Osteocyte (in vitro differentiated cells): ENCODE data around the gene PTPRN2. TPM values are rescaled to one million over a fixed set of nuclear protein-coding genes. Genes with fewer than 3 reads are reported as not detected.

Experiments
- DNase-seq: peaks from one replicate; pipeline ENCODE4 v3.0.0; 2021; ENCODE audit warnings: mixed read lengths; ENCODE audit not compliant: unreplicated experiment; ENCODE audit errors: extremely low spot score
- H3K27ac Mint-ChIP-seq: one replicate; pipeline ENCODE4 v1.8.0; 2021; ENCODE audit warnings: mild to moderate bottlenecking, mixed read lengths; ENCODE audit not compliant: unreplicated experiment
- H3K27me3 Mint-ChIP-seq: one replicate; pipeline ENCODE4 v1.8.0; 2021; ENCODE audit warnings: mixed read lengths; ENCODE audit not compliant: unreplicated experiment
- H3K36me3 Mint-ChIP-seq: one replicate; pipeline ENCODE4 v1.8.0; 2021; ENCODE audit warnings: mixed read lengths; ENCODE audit not compliant: unreplicated experiment
- H3K4me1 Mint-ChIP-seq: one replicate; pipeline ENCODE4 v1.8.0; 2021; ENCODE audit warnings: mixed read lengths; ENCODE audit not compliant: unreplicated experiment
- H3K4me3 Mint-ChIP-seq: one replicate; pipeline ENCODE4 v1.8.0; 2021; ENCODE audit warnings: mild to moderate bottlenecking, moderate library complexity, mixed read lengths; ENCODE audit not compliant: unreplicated experiment
- H3K9me3 Mint-ChIP-seq: one replicate; pipeline ENCODE4 v1.8.0; 2021; ENCODE audit warnings: mixed read lengths; ENCODE audit not compliant: unreplicated experiment
- total RNA-seq: library from RNA; stranded (reverse); gene quantifications from 2 replicates; pipeline ENCODE4 v1.2.1, GENCODE V29; 2021
- TF ChIP-seq, protein P1 (sequence below): fragments of 200-600 bp; sonication (generic); IDR thresholded peaks from 2 replicates; pipeline ENCODE4 v1.5.0; 2021; ENCODE audit warnings: antibody characterized with exemption, mild to moderate bottlenecking, moderate library complexity

The PTPRN2 gene
- total RNA-seq, 1 donor from 2014 or later, result 0.59 TPM

DNA sequence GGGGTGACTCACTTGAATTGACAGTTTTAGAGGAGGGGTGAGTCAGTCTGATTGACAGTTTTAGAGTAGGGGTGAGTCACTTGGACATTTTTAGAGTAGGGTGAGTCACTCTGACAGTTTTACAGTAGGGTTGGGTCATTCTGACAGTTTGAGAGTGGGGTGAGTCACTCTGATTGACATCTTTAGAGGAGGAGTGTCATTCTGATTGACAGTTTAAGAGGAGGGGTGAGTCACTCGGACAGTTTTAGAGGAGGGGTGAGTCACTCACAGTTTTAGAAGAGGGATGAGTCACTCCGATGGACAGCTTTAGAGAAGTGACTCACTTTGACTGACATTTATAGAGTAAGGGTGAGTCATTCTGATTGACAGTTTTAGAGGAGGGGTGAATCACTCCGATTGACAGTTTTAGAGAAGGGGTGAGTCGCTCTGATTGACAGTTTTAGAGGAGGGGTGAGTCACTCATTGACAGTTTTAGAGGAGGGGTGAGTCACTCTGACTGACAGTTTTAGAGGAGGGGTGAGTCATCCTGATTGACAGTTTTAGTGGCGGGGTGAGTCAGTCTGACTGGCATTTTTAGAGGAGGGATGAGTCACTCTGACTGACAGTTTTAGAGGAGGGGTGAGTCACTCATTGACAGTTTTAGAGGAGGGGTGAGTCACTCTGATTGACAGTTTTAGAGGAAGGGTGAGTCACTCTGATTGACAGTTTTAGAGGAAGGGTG, 655.0 kb downstream of the PTPRN2 start:
- Mint-ChIP-seq H3K4me3 (no peak overlapping the region), H3K9me3 (peaks cover 41% of the 10 kb centered on the region), H3K4me1 (no peaks in the 10 kb centered on the region), H3K36me3 (no peaks in the 10 kb centered on the region), H3K27ac (no peak overlapping the region), H3K27me3 (no peaks in the 10 kb centered on the region)
- TF ChIP-seq, protein P1, sequence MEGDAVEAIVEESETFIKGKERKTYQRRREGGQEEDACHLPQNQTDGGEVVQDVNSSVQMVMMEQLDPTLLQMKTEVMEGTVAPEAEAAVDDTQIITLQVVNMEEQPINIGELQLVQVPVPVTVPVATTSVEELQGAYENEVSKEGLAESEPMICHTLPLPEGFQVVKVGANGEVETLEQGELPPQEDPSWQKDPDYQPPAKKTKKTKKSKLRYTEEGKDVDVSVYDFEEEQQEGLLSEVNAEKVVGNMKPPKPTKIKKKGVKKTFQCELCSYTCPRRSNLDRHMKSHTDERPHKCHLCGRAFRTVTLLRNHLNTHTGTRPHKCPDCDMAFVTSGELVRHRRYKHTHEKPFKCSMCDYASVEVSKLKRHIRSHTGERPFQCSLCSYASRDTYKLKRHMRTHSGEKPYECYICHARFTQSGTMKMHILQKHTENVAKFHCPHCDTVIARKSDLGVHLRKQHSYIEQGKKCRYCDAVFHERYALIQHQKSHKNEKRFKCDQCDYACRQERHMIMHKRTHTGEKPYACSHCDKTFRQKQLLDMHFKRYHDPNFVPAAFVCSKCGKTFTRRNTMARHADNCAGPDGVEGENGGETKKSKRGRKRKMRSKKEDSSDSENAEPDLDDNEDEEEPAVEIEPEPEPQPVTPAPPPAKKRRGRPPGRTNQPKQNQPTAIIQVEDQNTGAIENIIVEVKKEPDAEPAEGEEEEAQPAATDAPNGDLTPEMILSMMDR, result no peak
- DNase-seq, result no peak

DNA sequence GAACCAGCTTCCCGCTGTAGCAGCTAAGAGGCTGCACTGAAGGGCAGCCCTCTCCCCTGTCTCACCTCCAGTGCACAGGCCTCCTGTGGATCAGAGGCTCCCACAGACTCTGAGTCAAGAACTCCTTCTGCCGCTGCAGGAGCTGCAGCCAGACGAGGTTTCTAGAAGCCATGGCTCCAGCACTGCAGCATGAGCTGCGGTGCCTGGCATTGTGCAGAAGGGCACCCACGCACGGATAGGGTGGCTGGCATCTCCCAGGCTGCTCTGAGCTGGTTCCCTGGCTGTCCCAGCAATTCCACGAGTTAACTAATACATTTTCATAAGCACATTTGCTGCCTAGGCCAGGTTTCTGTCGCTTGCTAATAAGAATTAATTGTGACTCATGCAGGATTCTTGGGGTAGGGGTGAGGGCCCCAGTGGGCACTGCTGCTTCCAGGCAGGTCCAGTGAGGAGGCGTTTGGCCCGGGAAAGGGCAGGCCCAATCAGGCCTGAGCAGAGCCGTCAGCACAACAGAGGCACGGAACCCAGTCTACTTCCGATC, 656.6 kb downstream of the PTPRN2 start:
- H3K4me1 Mint-ChIP-seq, result no peaks in the 10 kb centered on the region
- H3K27ac Mint-ChIP-seq, result no peak overlapping the region
- no peak overlapping the region for H3K4me3 Mint-ChIP-seq
- H3K36me3 Mint-ChIP-seq, result no peaks in the 10 kb centered on the region
- TF ChIP-seq, protein P1, result no peak
- no peak for DNase-seq
- no peaks in the 10 kb centered on the region for H3K27me3 Mint-ChIP-seq
- peaks cover 38% of the 10 kb centered on the region for H3K9me3 Mint-ChIP-seq

DNA sequence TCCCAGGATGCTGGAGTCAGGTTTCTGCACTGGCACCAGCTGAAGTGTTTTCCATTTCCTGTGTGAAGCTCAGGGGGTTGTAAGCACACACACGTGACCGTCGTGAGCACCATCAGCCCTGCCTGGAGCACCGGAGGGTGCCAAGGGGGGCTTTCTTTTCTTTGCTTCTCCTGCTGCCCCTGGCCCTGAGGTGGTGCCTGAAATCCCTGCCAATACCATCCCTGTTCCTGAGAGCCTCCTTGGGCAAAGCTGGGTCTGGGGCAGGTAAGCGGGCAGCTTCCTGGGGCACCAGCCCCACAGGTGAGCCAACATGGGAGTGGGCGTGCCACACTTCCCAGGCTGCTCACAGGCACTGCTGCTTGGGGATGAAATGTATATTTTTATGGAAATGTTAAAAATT, 657.2 kb downstream of the PTPRN2 start:
- no peak overlapping the region for H3K4me3 Mint-ChIP-seq
- H3K4me1 Mint-ChIP-seq, result no peaks in the 10 kb centered on the region
- H3K27ac Mint-ChIP-seq, result no peak overlapping the region
- peaks cover 38% of the 10 kb centered on the region for H3K9me3 Mint-ChIP-seq
- no peaks in the 10 kb centered on the region for H3K36me3 Mint-ChIP-seq
- DNase-seq, result no peak
- TF ChIP-seq, protein P1, result no peak
- no peaks in the 10 kb centered on the region for H3K27me3 Mint-ChIP-seq

DNA sequence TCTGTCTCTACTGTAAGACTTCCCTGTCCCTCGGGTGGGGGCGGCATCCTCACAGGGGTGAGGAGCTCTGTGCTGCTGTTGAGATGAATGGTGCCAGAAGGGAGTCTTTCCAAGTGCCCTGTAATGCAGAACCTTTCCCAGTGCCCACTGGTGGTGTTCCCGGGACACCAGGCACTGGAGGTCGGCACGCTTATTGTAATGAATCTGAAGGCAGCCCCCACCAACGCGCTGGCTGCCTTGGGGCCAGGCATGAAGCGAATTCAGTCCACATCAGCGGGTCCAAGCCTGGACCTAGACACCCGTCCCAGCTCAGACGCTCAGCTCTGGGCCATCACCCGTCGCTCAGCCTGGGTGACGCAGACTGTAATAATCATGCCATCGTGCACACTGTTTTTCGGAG, 658.0 kb downstream of the PTPRN2 start:
- no peaks in the 10 kb centered on the region for H3K4me1 Mint-ChIP-seq
- H3K27ac Mint-ChIP-seq, result no peak overlapping the region

DNA sequence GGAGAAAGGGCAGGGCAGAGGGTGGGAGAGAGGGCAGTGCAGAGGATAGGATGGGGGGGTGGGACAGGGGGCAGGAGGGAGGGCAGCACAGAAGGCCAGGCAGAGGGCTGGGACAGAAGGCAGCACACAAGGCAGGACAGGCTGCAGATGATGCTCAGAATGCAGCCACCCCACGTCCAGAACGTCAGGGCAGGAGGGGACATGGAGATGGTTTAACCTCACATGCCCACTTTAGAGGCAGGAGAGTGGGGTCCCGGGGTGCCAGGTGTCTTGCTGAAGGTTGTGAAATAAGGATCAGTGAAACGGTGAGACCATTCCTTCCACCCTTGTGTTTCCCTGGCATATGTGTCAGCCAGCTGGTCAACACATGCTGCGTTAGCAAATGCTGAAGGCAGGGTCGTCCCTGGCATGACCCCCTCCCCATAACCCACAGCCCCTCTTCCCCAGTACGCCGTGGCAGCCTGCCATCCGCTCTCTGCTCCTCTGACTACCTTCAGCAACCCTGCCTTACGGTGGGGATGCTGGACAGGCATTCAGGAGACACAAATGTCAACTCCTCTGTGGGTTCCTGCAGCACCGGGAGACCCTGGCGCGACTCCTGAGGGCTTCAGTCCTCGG, 658.7 kb downstream of the PTPRN2 start:
- Mint-ChIP-seq H3K27ac (no peak overlapping the region), H3K9me3 (peaks cover 33% of the 10 kb centered on the region), H3K27me3 (no peaks in the 10 kb centered on the region), H3K4me1 (no peaks in the 10 kb centered on the region), H3K36me3 (no peaks in the 10 kb centered on the region), H3K4me3 (no peak overlapping the region)
- TF ChIP-seq, protein P1, result no peak
- DNase-seq, result no peak

More for the DNA sequence above, 658.0 kb downstream of the PTPRN2 start:
- no peaks in the 10 kb centered on the region for H3K27me3 Mint-ChIP-seq
- H3K4me3 Mint-ChIP-seq, result no peak overlapping the region
- H3K36me3 Mint-ChIP-seq, result no peaks in the 10 kb centered on the region
- no peak for DNase-seq
- peaks cover 33% of the 10 kb centered on the region for H3K9me3 Mint-ChIP-seq
- TF ChIP-seq, protein P1, result no peak
